ENCODE data around the gene PCDH9.

PCDH9 gene

GRCh38 chr13:66661336-66661735 lies 568.8 kb downstream of the PCDH9 start:
- TF ChIP-seq CTCF (IDR thresholded peaks at IDR 0.05): no peak

GRCh38 chr13:66660468-66660813 lies 569.7 kb downstream of the PCDH9 start:
- TF ChIP-seq CTCF (IDR thresholded peaks at IDR 0.05): no peak

- TF ChIP-seq CTCF (IDR thresholded peaks at IDR 0.05): no peak
Measured at GRCh38 chr13:66659701-66660467, 570.3 kb downstream of the PCDH9 start.

- TF ChIP-seq CTCF (IDR thresholded peaks at IDR 0.05): no peak
Measured at GRCh38 chr13:66659286-66659685, 570.9 kb downstream of the PCDH9 start.

- TF ChIP-seq CTCF (IDR thresholded peaks at IDR 0.05): no peak
Measured at GRCh38 chr13:66657165-66657881, 572.8 kb downstream of the PCDH9 start.

- TF ChIP-seq CTCF (IDR thresholded peaks at IDR 0.05): no peak
Measured at GRCh38 chr13:66655847-66656454, 574.2 kb downstream of the PCDH9 start.

- no peak for TF ChIP-seq CTCF (IDR thresholded peaks at IDR 0.05)
Measured at GRCh38 chr13:66644855-66645460, 585.2 kb downstream of the PCDH9 start.

All from LNCAP (cell line).